DND-41 (cell line): Measurements from ENCODE around the gene SPRY4.

Source experiments
- ATAC-seq: fragments of 200-7000 bp; cut with Tn5 transposase; 3 replicates; pipeline ENCODE4 v1.9.1; 2021; ENCODE audit warnings: low read depth; ENCODE audit not compliant: insufficient read depth
- DNase-seq: peaks from one replicate; pipeline ENCODE4 v3.0.0-alpha.2; 2020
- H2AFZ ChIP-seq: 2 replicates; pipeline ENCODE4 v1.6.0; 2012; ENCODE audit warnings: low read depth, low read length
- H3K27ac ChIP-seq: 2 replicates; pipeline ENCODE4 v1.5.1; 2012; ENCODE audit warnings: low read length, inconsistent platforms
- H3K27me3 ChIP-seq: fragments of 200-600 bp; sonication (generic); 2 replicates; pipeline ENCODE4 v1.6.0; 2012; ENCODE audit warnings: low read length, mild to moderate bottlenecking, inconsistent platforms; ENCODE audit not compliant: insufficient read depth, poor library complexity
- H3K36me3 ChIP-seq: 2 replicates; pipeline ENCODE4 v1.5.1; 2012; ENCODE audit warnings: low read length, inconsistent platforms; ENCODE audit not compliant: insufficient read depth
- H3K4me1 ChIP-seq: 2 replicates; pipeline ENCODE4 v1.5.1; 2012; ENCODE audit warnings: mild to moderate bottlenecking, low read length; ENCODE audit not compliant: insufficient read depth
- H3K4me2 ChIP-seq: 2 replicates; pipeline ENCODE4 v1.6.0; 2012; ENCODE audit warnings: mild to moderate bottlenecking, moderate library complexity, low read length, inconsistent platforms; ENCODE audit not compliant: insufficient read depth
- H3K4me3 ChIP-seq, 2 experiments: fragments of 200-600 bp in 1 of 2; shearing (Covaris generic) in 1 of 2; 2 replicates each; pipeline ENCODE4 v1.5.1; 2012 to 2016; ENCODE audit warnings: inconsistent platforms in 2 of 2, low read length in 2 of 2, mild to moderate bottlenecking in 2 of 2, low read depth in 1 of 2, moderate library complexity in 1 of 2
- H3K79me2 ChIP-seq: 2 replicates; pipeline ENCODE4 v1.6.0; 2012; ENCODE audit warnings: low read length, inconsistent platforms; ENCODE audit not compliant: insufficient read depth
- H3K9ac ChIP-seq: 2 replicates; pipeline ENCODE4 v1.6.0; 2012; ENCODE audit warnings: low read depth, mild to moderate bottlenecking, inconsistent platforms, low read length, moderate library complexity
- H3K9me3 ChIP-seq: 2 replicates; pipeline ENCODE4 v1.5.1; 2012; ENCODE audit warnings: low read length, moderate library complexity, mild to moderate bottlenecking, inconsistent platforms; ENCODE audit not compliant: insufficient read depth, severe bottlenecking
- H4K20me1 ChIP-seq: 2 replicates; pipeline ENCODE4 v1.6.0; 2012; ENCODE audit warnings: low read length; ENCODE audit not compliant: insufficient read depth
- CTCF ChIP-seq: IDR thresholded peaks from 2 replicates; pipeline ENCODE4 v1.5.1; 2012; ENCODE audit warnings: borderline replicate concordance, low read length, moderate library complexity, mild to moderate bottlenecking; ENCODE audit not compliant: poor library complexity, severe bottlenecking; ENCODE audit errors: extremely low read depth
- EZH2 ChIP-seq: IDR thresholded peaks from 3 replicates; pipeline ENCODE4 v1.6.1; 2012; ENCODE audit warnings: borderline replicate concordance, low read depth, mild to moderate bottlenecking, moderate library complexity, low read length, inconsistent platforms; ENCODE audit not compliant: severe bottlenecking

SPRY4 gene, protein sequence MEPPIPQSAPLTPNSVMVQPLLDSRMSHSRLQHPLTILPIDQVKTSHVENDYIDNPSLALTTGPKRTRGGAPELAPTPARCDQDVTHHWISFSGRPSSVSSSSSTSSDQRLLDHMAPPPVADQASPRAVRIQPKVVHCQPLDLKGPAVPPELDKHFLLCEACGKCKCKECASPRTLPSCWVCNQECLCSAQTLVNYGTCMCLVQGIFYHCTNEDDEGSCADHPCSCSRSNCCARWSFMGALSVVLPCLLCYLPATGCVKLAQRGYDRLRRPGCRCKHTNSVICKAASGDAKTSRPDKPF

GRCh38 chr5:142324871-142325724, at the start of gene SPRY4:
Gene SPRY4, minus strand, starts transcription at chr5:142325021. Its CDS starts 9,913 bp downstream, at chr5:142315108.
- no peak for TF ChIP-seq CTCF
- no peak for TF ChIP-seq EZH2
- no peaks in the 10 kb centered on the region for H3K9me3 ChIP-seq
- H3K36me3 ChIP-seq = no peaks in the 10 kb centered on the region
- H2AFZ ChIP-seq = no peak within 1 kb of the TSS
- no peak within 1 kb of the TSS for H3K4me2 ChIP-seq
- H3K79me2 ChIP-seq = no peaks in the 10 kb centered on the region
- no peaks in the 10 kb centered on the region for H3K27me3 ChIP-seq
- ATAC-seq (no peak), DNase-seq (no peak)
- H3K4me1 ChIP-seq = peaks cover 18% of the 10 kb centered on the region
- H4K20me1 ChIP-seq = 0 out of 2 replicates have a peak, but pooled peaks cover 2% of the 10 kb centered on the region
- no peak within 1 kb of the TSS for H3K9ac ChIP-seq
- no peak within 1 kb of the TSS for H3K4me3 ChIP-seq
- H3K27ac ChIP-seq = no peak within 1 kb of the TSS

GRCh38 chr5:142368529-142368928, 43.7 kb upstream of the SPRY4 start:
- H3K4me1 ChIP-seq = peaks cover 10% of the 10 kb centered on the region; the same call in 1 of the 2 replicates
- H3K27me3 ChIP-seq = no peaks in the 10 kb centered on the region
- ATAC-seq (no peak), DNase-seq (no peak)
- no peaks in the 10 kb centered on the region for H3K79me2 ChIP-seq
- no peaks in the 10 kb centered on the region for H3K9me3 ChIP-seq
- 0 out of 2 replicates have a peak, but pooled peaks cover 5% of the 10 kb centered on the region for H4K20me1 ChIP-seq
- no peak overlapping the region for H2AFZ ChIP-seq
- no peak overlapping the region for H3K27ac ChIP-seq
- H3K4me3 ChIP-seq = no peak overlapping the region
- H3K4me2 ChIP-seq = no peak overlapping the region
- TF ChIP-seq CTCF = no peak
- TF ChIP-seq EZH2 = no peak
- H3K9ac ChIP-seq = no peak overlapping the region
- H3K36me3 ChIP-seq = no peaks in the 10 kb centered on the region

DNA sequence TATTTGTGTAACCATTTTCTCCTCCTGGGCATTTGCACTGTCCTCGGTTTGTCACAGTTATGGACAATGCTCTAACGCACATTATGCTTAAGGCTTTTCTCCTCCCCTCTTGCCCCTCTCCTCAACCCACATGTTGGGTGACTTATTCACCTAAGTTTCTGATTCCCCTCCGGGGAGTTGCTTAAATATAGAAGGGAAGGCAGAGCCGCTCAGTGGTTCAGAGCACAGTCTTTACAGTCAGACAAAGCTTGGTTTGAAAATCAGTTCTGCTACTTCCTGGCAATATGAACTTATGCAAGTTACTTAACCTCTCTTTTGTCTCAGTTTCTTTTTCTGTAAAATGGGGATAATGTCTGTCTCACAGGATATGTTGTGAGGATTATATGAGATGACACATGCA, 41.2 kb upstream of the SPRY4 start:
- no peak for ATAC-seq
- Histone ChIP-seq H3K9ac (no peak overlapping the region), H2AFZ (no peak overlapping the region), H4K20me1 (0 out of 2 replicates have a peak, but pooled peaks cover 5% of the 10 kb centered on the region), H3K9me3 (no peaks in the 10 kb centered on the region), H3K36me3 (no peaks in the 10 kb centered on the region), H3K27me3 (peaks cover under 1% of the 10 kb centered on the region), H3K4me1 (peaks cover 10% of the 10 kb centered on the region; the same call in 1 of the 2 replicates), H3K79me2 (no peaks in the 10 kb centered on the region), H3K4me2 (no peak overlapping the region), H3K4me3 (no peak overlapping the region), H3K27ac (no peak overlapping the region)
- no peak for TF ChIP-seq EZH2
- DNase-seq = no peak
